Measurements from ENCODE around the gene FAM174C.
A peak's percentile ranks its signal among the peaks of the same experiment; 100 is the strongest.
"Not testable (repeated sequence)": the region's sequence is repeated elsewhere in the genome, so short reads cannot be mapped to it uniquely, and the experiment has no call there.

The FAM174C gene

GRCh38 chr19:1304197-1304924 lies 29.0 kb downstream of the FAM174C start:
- H3K27ac ChIP-seq (ENCODE audit: extremely low read depth, low read depth, low read length), result no peak overlapping the region
- no peak overlapping the region for H3K4me3 ChIP-seq (ENCODE audit: low read depth, low read length)
- ChIA-PET POLR2A (interaction anchor here (0.8 to 1.5 kb wide), 2 partner anchors 29 to 35 kb away, joined by 3 to 7 read pairs; partner anchors contain the start of genes CIRBP and FAM174C), CTCF (interaction anchor here (0.6 kb wide), 1 partner anchor 60 kb away, joined by 3 read pairs; no protein-coding TSS in a partner anchor)
- no peaks in the 10 kb centered on the region for H3K36me3 ChIP-seq (ENCODE audit: control insufficient read depth in 2 of 2, insufficient read depth in 1 of 2, low read length in 2 of 2)
- H3K4me1 ChIP-seq (ENCODE audit: control insufficient read depth, insufficient read depth, low read length), result no peaks in the 10 kb centered on the region
- TF ChIP-seq ZNF623 (tag by site-specific recombination; IDR thresholded peaks at IDR 0.05) (peak; percentile 88), ZNF510 (tag by site-specific recombination; IDR thresholded peaks at IDR 0.05; ENCODE audit: insufficient replicate concordance) (no peak), ZSCAN16 (tag by site-specific recombination; IDR thresholded peaks at IDR 0.05) (no peak), PATZ1 (tag by site-specific recombination; IDR thresholded peaks at IDR 0.05) (0 out of 2 replicates have a peak, but pooled peaks have one; percentile 20), MEIS1 (CRISPR knock-in tag; IDR thresholded peaks at IDR 0.05; ENCODE audit: borderline replicate concordance) (no peak)
- H3K9me3 ChIP-seq (ENCODE audit: control insufficient read depth, insufficient read depth, low read depth, low read length), result no peaks in the 10 kb centered on the region

DNA sequence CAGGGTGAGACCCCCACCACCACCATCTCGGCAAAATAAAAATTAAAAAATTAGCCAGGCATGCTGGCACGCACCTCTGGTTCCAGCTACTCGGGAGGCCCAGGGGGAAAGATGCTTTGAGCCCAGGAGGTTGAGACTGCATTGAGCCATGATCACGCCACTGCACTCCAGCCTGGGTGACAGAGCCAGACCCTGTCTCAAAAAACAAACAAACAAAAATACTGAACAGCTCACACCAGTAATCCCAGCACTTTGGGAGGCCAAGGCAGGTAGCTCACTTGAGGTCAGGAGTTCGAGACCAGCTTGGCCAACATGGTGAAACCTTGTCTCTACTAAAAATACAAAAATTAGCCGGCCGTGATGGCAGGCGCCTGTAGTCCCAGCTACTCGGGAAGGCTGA lies 30.0 kb downstream of the FAM174C start:
- not testable (repeated sequence) for H3K9me3 ChIP-seq (ENCODE audit: control insufficient read depth, insufficient read depth, low read depth, low read length); H3K4me1 ChIP-seq (ENCODE audit: control insufficient read depth, insufficient read depth, low read length); H3K4me3 ChIP-seq (ENCODE audit: low read depth, low read length); H3K27ac ChIP-seq (ENCODE audit: extremely low read depth, low read depth, low read length); H3K36me3 ChIP-seq (ENCODE audit: control insufficient read depth in 2 of 2, insufficient read depth in 1 of 2, low read length in 2 of 2)
- POLR2A ChIA-PET, result interaction anchor here (0.7 kb wide), 2 partner anchors 15 to 30 kb away, joined by 3 to 4 read pairs; no protein-coding TSS in a partner anchor
- CTCF ChIA-PET, result interaction anchor here (0.7 kb wide), 1 partner anchor 20 kb away, joined by 6 read pairs; the partner anchor contains the start of gene EFNA2
- TF ChIP-seq ZNF600 (tag by site-specific recombination; IDR thresholded peaks at IDR 0.05) (peak; percentile 81), GLIS1 (tag by site-specific recombination; IDR thresholded peaks at IDR 0.05) (peak; percentile 27; the same call in 1 of the 2 replicates), ZBTB6 (tag by site-specific recombination; IDR thresholded peaks at IDR 0.05) (peak; percentile 84)

DNA sequence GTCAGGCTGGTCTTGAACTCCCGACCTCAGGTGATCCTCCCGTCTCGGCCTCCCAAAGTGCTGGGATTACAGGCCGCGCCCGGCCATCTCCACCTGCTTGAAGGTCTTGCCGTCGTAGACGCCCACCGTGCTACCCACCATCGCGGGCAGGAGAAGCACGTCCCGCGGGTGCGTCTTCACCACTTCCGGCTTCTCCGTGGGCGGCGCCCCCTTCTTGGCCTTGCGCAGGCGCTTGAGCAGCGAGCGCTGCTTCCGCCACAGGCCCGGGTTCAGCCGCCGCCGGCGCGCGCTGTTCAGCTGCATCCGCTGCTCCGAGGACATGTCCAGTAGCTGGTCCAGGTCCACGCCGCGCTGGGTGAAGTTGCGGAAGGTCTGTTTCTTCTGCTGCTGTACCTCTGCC lies 32.0 kb downstream of the FAM174C start:
- Histone ChIP-seq H3K4me1 (ENCODE audit: control insufficient read depth, insufficient read depth, low read length) (no peaks in the 10 kb centered on the region), H3K27ac (ENCODE audit: extremely low read depth, low read depth, low read length) (no peak overlapping the region), H3K4me3 (ENCODE audit: low read depth, low read length) (no peak overlapping the region), H3K36me3 (ENCODE audit: control insufficient read depth in 2 of 2, insufficient read depth in 1 of 2, low read length in 2 of 2) (no peaks in the 10 kb centered on the region), H3K9me3 (ENCODE audit: control insufficient read depth, insufficient read depth, low read depth, low read length) (no peaks in the 10 kb centered on the region)
- TF ChIP-seq ZNF600 (tag by site-specific recombination; IDR thresholded peaks at IDR 0.05), result no peak
- no peak for TF ChIP-seq REPIN1 (tag by site-specific recombination; IDR thresholded peaks at IDR 0.05; ENCODE audit: low read depth)
- TF ChIP-seq ZNF26 (tag by site-specific recombination; IDR thresholded peaks at IDR 0.05), result no peak
- TF ChIP-seq EGR2 (tag by site-specific recombination; IDR thresholded peaks at IDR 0.05; ENCODE audit: low read depth), result no peak
- TF ChIP-seq ZNF555 (tag by site-specific recombination; conservative IDR thresholded peaks at IDR 0.05), result no peak
- TF ChIP-seq ZFP37 (tag by site-specific recombination; IDR thresholded peaks at IDR 0.05), result no peak
- no peak for TF ChIP-seq ZNF785 (tag by site-specific recombination; IDR thresholded peaks at IDR 0.05)
- CTCF ChIA-PET, result interaction anchor here (0.6 kb wide), 1 partner anchor 113 kb away, joined by 5 read pairs; no protein-coding TSS in a partner anchor
- POLR2A ChIA-PET, result interaction anchor here (0.6 kb wide), 1 partner anchor 38 kb away, joined by 3 read pairs; no protein-coding TSS in a partner anchor
